Stomach (tissue), 9 donors: ENCODE data around the gene GLCE. TPM values are rescaled to one million over a fixed set of nuclear protein-coding genes. Genes with fewer than 3 reads are reported as not detected.

Experiments used
- DNase-seq, 2 donors: peaks; one replicate each; pipeline versions ENCODE4 v3.0.0 to v3.0.0-alpha.2; 2013 to 2019
- H3K27ac ChIP-seq, 5 donors: fragments of 200-600 bp in 4 of 5; sonication (generic) in 4 of 5; one replicate each; pipeline ENCODE4 v1.5.1; 2013 to 2019; ENCODE audit warnings: mild to moderate bottlenecking in 1 of 5, moderate library complexity in 1 of 5
- H3K27me3 ChIP-seq, 3 donors: fragments of 200-600 bp; sonication (generic); one replicate each; pipeline ENCODE4 v1.5.1; 2017 to 2019; ENCODE audit warnings: mixed run types in 1 of 3
- H3K36me3 ChIP-seq, 4 donors: fragments of 200-600 bp; sonication (generic); 1 replicate in 3 of 4; 2 replicates in 1 of 4; pipeline ENCODE4 v1.5.1; 2016 to 2019
- H3K4me1 ChIP-seq, 4 donors: fragments of 200-600 bp; sonication (generic); one replicate each; pipeline ENCODE4 v1.5.1; 2016 to 2019
- H3K4me3 ChIP-seq, 4 donors: fragments of 200-600 bp; sonication (generic) in 3 of 4; one replicate each; pipeline ENCODE4 v1.5.1; 2016 to 2019; ENCODE audit warnings: mild to moderate bottlenecking in 1 of 4
- H3K9me3 ChIP-seq, 4 donors: fragments of 200-600 bp; sonication (generic); one replicate each; pipeline ENCODE4 v1.5.1; 2016 to 2019
- CTCF ChIP-seq, 7 experiments: fragments of 450-650 bp in 4 of 7; fragments of 200-600 bp in 3 of 7; sonication (generic) in 3 of 7; IDR thresholded peaks; one replicate each; pipeline ENCODE4 v1.5.1; 2016 to 2019; ENCODE audit warnings: antibody characterized with exemption in 7 of 7, control low read depth in 2 of 7, mild to moderate bottlenecking in 1 of 7
- EP300 ChIP-seq: sonication (generic); formaldehyde crosslinking; IDR thresholded peaks from one replicate; pipeline ENCODE4 v1.6.1; 2017; ENCODE audit warnings: antibody characterized with exemption
- POLR2A ChIP-seq, 4 donors: fragments of 450-650 bp; IDR thresholded peaks; one replicate each; pipeline ENCODE4 v1.6.1; 2016; ENCODE audit warnings: antibody characterized with exemption in 4 of 4, control low read depth in 2 of 4, mild to moderate bottlenecking in 1 of 4, moderate library complexity in 1 of 4
- POLR2AphosphoS5 ChIP-seq, 3 donors: sonication (generic); formaldehyde crosslinking; IDR thresholded peaks; one replicate each; pipeline ENCODE4 v1.6.1; 2016; ENCODE audit warnings: antibody characterized with exemption in 3 of 3
- WGBS, 5 donors: extraction: QIAGEN DNeasy Blood & Tissue Kit in 3 of 5; methylation state at CpG; one replicate each; pipeline versions ENCODE4 v1.1.5 to v1.1.7; 2013 to 2018; 5-methylcytosine and 5-hydroxymethylcytosine counted together
- intact Hi-C: fragments of 100-400 bp; cut with DNase I; formaldehyde crosslinking; loops from one replicate; pipeline ENCODE4 v1.15.1; 2023; ENCODE audit warnings: low total_unique reads
- polyA plus RNA-seq, 3 donors: library from polyadenylated mRNA; stranded (reverse); fragments of 200-250 nt; gene quantifications; one replicate each; pipeline ENCODE4 v1.2.3, GENCODE V29; 2013
- total RNA-seq, 5 donors: library from RNA; depleted of rRNA; stranded (reverse); fragments of >200 nt; gene quantifications; one replicate each; pipeline versions ENCODE4 v1.1.0 to v1.2.3, GENCODE V29; 2014 to 2016
- donor health status: healthy with polysubstance abuse.
- donor health status: Bipolar disorder and iron deficiency.
- donor health status: healthy.

The GLCE gene
- total and polyA plus RNA-seq, 8 donors: 5.5 to 50.9 (median 22.1) TPM

- TF ChIP-seq POLR2AphosphoS5 (IDR thresholded peaks at IDR 0.05): no peak
- TF ChIP-seq EP300: no peak
- no peak for TF ChIP-seq CTCF (IDR thresholded peaks at IDR 0.05)
- no peak for TF ChIP-seq POLR2A (IDR thresholded peaks at IDR 0.05)
- 42 to 66% (median 46%) methylated on average over 7 of the region's 7 CpGs for WGBS, 5 donors
- no peak overlapping the region for H3K27ac ChIP-seq
- intact Hi-C loops: no loop called here
- H3K9me3 ChIP-seq: no peaks in the 10 kb centered on the region
- H3K36me3 ChIP-seq: no peaks in the 10 kb centered on the region
- peaks cover 0 to 53% (median 5%) of the 10 kb centered on the region in 3 donors for H3K27me3 ChIP-seq
- no peak overlapping the region for H3K4me3 ChIP-seq
- H3K4me1 ChIP-seq: no peaks in the 10 kb centered on the region
- no peak for DNase-seq
Observed at GRCh38 chr15:69117431-69117871, 43.0 kb upstream of the GLCE start.

DNA sequence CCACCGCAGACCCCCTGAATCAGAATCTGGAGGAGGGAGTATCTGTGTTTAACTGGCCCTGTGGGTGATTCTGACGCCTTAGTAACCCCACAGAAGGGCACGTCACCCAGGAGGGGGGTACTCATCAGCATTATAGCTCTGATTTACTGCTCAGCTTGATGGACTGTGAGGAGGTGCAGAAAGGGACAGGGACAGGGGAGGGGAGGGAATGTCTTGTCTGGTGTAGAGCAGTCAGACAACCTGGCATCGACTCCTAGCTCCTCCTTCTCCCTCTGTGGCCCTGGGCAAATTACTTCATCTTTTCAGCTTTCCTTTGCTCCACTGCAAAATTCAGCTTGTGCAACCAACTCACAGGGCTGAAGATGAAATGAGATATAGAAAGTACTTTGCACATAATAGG, 42.3 kb upstream of the GLCE start:
- H3K4me1 ChIP-seq: no peaks in the 10 kb centered on the region
- peaks cover 0 to 53% (median 5%) of the 10 kb centered on the region in 3 donors for H3K27me3 ChIP-seq
- intact Hi-C loops: no loop called here
- DNase-seq: no peak
- H3K27ac ChIP-seq: no peak overlapping the region
- H3K4me3 ChIP-seq: no peak overlapping the region
- TF ChIP-seq EP300: no peak
- TF ChIP-seq POLR2AphosphoS5 (IDR thresholded peaks at IDR 0.05): no peak
- no peak for TF ChIP-seq POLR2A (IDR thresholded peaks at IDR 0.05)
- no peak for TF ChIP-seq CTCF (IDR thresholded peaks at IDR 0.05)
- no peaks in the 10 kb centered on the region for H3K36me3 ChIP-seq
- WGBS, 5 donors: 54 to 69% (median 60%) methylated on average over 2 to 4 of the region's 4 CpGs
- H3K9me3 ChIP-seq: no peaks in the 10 kb centered on the region

DNA sequence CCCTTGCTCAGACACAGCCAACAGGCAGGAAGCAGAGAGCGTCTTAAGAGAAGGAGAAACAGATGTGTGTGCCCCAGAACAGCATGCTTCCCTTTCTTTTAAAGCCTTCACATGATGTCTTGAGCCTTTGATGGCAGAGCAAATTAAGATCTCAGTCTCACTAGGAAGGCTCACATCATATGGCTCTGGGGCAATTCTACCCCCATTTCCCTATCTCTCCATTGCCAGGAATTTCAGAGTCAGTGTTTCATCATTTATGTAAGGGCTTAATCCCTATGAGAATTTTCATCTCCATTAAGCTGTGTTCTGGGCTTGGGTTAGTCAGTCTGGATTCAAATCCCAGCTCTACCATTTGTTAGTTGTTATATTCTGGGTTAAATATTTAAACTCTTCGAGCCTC, 41.4 kb upstream of the GLCE start:
- Histone ChIP-seq H3K27ac (no peak overlapping the region), H3K9me3 (no peaks in the 10 kb centered on the region), H3K4me1 (no peaks in the 10 kb centered on the region), H3K27me3 (peaks cover 0 to 49% (median 5%) of the 10 kb centered on the region in 3 donors), H3K4me3 (no peak overlapping the region), H3K36me3 (no peaks in the 10 kb centered on the region)
- WGBS, 5 donors: 66 to 80% (median 72%) methylated on average over 2 of the region's 2 CpGs
- no peak for DNase-seq
- intact Hi-C loops: no loop called here
- TF ChIP-seq POLR2A (IDR thresholded peaks at IDR 0.05): no peak

GRCh38 chr15:69119683-69120395, 40.6 kb upstream of the GLCE start:
- no peaks in the 10 kb centered on the region for H3K4me1 ChIP-seq
- no peak for DNase-seq
- H3K9me3 ChIP-seq: no peaks in the 10 kb centered on the region
- H3K36me3 ChIP-seq: no peaks in the 10 kb centered on the region
- TF ChIP-seq POLR2A (IDR thresholded peaks at IDR 0.05) (no peak), POLR2AphosphoS5 (IDR thresholded peaks at IDR 0.05) (no peak), EP300 (no peak), CTCF (IDR thresholded peaks at IDR 0.05) (no peak)
- H3K27me3 ChIP-seq: peaks cover 0 to 41% (median 5%) of the 10 kb centered on the region in 3 donors
- no peak overlapping the region for H3K27ac ChIP-seq
- 30 to 53% (median 42%) methylated on average over 5 of the region's 5 CpGs for WGBS, 5 donors
- intact Hi-C loops: no loop called here
- no peak overlapping the region for H3K4me3 ChIP-seq

DNA sequence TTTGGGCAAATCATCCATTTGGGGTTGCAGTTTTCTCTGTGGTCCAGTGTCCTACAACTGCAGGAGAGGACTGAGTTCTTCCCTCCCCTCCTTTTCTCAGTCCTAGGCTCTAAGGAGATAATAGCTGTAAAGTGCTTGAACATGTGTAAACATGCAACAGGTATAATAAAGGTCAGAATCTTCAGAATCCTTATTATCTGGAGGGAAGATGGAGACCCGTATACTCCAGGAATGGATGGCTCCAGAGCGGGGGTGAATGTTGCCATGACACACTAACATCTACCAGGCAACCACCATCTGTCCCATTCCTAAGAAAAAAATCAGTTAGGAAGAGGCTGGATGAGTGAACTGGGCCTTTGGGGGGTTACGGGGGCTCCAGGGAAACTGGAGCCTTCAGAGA, 39.7 kb upstream of the GLCE start:
- Histone ChIP-seq H3K9me3 (no peaks in the 10 kb centered on the region), H3K27ac (no peak overlapping the region), H3K27me3 (peaks cover 0 to 32% (median 5%) of the 10 kb centered on the region in 3 donors), H3K4me3 (no peak overlapping the region), H3K4me1 (no peaks in the 10 kb centered on the region), H3K36me3 (no peaks in the 10 kb centered on the region)
- TF ChIP-seq EP300 (no peak), CTCF (IDR thresholded peaks at IDR 0.05) (no peak), POLR2AphosphoS5 (IDR thresholded peaks at IDR 0.05) (no peak), POLR2A (IDR thresholded peaks at IDR 0.05) (no peak)
- intact Hi-C loops: no loop called here
- DNase-seq: no peak
- WGBS, 5 donors: 91 to 98% (median 92%) methylated on average over 3 of the region's 3 CpGs
